ENCODE measurements around the gene XPOT.

DNA sequence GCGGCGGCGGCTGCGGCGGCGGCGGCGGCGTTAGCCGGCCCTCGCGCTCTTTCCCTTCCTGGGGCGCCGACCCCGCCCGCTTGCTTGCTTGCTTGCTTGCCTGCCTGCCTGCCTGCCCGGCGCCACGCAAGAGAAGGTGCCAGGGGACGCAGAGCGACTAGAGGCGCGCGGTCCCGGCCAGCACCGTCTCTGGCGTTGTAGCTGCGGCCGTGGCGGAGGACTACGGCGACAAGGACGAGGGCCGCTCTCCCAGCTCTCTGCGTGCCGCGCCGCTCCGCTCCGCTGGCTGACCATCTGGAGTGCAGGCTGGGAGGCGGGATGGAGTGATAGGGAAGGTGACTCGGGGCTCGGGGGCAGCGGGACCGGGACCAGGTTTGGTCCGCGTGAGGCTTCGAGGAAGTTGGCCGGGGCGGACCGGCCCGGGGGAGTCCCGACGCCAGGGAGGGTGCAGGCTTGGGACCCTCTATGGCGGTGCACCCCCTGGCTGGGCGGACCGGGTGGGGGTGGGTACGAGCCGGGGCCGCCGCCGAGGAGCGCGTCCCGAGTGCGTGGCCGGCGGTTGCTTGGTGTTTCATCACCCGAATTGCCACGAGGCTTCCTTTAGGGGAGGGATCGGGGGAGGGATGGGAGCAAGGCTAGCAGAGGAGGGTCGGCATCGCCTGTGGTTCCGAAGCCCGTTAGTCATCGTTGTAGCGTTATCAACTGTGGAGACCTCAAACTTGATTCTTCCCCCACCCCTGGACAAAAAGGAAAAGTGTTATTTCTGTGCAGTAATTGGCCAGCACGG lies 471 bp downstream of the XPOT start:
- TF ChIP-seq EZH2phosphoT487 (IDR thresholded peaks at IDR 0.05; ENCODE audit: insufficient read depth, low read depth) = no peak
- no peak for TF ChIP-seq EZH2 (IDR thresholded peaks at IDR 0.05; ENCODE audit: insufficient read depth, poor library complexity, severe bottlenecking)
